Stimulated activated naive CD8-positive, alpha-beta T cell treated with anti-CD3 and anti-CD28 coated beads, Interleukin-15, Interleukin-2, amounts not matched to agents 100 U/mL and 50 U/mL, for 24 hours (primary cell): ENCODE measurements around the gene PTPRN2.

Source experiments
- ATAC-seq: fragments of 150-1000 bp; cut with Tn5 transposase; one replicate; pipeline ENCODE4 v1.10.0; 2021
- DNase-seq: peaks from one replicate; pipeline ENCODE4 v3.0.0; 2021

PTPRN2 gene

DNA sequence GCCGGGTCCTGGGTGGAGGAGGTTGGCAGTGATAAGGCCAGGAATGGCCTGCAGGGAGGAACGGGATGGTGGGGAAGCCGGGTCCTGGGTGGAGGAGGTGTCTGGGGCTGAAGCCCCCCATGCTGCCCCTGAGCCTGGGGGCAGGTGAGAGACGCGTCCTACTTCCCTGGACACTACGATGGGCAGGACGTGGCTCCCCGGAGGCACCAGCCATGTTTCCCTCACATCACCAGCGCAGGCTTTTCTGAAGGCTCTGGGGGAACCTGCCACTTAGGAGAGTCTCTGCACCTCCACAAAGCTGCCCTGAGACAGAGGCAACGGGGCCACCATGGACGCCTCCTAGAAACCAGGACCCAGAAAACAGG, 926.0 kb downstream of the PTPRN2 start:
- no peak for ATAC-seq
- DNase-seq: no peak

DNA sequence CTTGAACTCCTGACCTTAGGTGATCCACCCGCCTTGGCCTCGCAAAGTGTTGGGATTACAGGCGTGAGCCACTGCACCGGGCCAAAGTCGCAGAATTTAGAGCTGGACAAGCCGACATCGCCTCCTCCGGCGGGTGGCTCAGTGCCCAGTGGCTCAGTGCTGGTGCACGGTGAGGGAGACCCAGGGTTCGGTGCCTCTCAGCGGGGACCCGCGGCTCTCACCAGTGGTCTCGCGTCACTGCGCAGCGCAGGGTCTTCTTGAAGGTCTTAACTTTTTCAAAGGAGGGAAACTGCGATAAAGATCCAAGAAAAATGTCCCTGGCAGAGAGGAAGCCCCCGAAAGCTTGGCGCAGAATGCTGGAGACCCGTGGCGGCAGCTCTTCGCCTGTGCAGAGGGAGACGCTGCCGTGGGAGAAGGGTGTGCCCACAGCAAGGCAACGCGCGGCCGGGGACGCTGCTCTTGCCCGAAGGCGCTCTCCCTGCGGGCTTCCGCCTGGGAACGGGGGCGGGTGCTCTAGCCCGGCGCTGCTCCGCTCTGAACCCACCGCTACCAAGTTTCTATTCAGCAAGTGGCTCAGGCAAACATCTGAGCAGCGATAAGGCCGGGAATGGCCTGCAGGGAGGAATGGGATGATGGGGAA, 926.5 kb downstream of the PTPRN2 start:
- no peak for ATAC-seq
- no peak for DNase-seq

DNA sequence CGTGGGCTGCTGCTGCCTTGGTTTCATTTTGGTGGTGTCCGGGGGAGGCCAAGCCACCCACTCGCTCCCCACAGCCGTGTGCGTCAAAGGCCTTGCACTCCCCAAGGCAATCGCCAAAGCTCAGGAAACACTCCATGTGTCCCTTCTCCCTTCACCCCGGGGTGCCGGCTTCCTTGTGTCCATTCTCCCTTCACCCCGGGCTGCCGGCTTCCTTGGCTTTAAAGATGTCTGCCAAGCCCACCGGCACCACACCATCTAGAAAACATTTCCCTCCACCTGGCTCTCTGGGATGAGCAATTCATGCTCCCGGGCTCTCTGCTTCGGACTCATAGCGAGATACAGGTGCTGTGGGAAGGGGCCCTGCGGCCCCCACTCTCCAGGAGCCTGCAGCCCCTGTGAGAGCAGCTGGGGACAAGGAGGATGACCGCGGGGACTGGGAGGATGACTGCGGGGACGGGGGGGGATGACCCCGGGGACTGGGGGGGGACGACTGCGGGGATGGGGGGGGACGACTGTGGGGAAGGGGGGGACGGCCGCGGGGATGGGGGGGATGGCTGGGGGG, 928.7 kb downstream of the PTPRN2 start:
- ATAC-seq: no peak
- DNase-seq: no peak

DNA sequence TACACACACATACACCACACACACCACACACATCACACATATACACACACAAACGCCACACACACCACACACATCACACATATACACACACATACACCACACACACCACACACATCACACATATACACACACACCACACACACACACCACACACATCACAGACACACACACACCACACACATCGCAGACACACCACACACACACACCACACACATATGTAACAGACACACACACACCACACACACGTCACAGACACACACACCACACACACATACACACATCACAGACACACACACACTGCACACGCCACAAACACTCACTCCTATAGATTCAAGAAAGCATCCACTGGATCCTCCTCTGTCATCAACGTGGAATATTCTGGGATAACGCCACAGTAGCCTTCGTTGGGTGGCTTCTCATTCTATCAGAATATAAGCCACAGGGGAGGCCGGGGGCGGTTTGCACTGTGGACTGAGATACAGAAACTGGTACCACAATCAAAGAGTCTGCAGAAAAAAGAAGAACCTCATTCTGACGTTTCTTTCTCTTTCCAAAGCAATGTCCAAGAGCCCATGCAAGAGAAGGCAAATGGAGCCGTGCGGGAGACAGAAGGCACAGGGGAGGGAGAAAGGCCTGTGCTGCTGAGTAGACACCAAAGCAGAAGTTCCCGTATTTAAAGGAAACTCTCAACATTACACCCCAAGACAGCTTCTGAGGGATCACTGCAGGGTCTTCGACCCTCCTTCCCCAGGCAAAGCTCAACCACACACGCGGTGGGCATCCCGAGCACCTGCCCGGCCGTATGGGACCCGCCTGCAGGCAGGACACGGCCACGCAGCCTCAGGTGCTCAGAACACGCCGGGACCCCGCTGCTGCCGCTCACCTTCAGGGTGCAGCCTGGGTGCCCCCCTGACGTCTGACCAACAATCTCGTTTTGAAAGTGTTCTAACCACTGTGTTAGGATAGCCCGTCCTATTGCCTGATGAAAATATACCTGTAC, 929.6 kb downstream of the PTPRN2 start:
- no peak for ATAC-seq
- DNase-seq: no peak

DNA sequence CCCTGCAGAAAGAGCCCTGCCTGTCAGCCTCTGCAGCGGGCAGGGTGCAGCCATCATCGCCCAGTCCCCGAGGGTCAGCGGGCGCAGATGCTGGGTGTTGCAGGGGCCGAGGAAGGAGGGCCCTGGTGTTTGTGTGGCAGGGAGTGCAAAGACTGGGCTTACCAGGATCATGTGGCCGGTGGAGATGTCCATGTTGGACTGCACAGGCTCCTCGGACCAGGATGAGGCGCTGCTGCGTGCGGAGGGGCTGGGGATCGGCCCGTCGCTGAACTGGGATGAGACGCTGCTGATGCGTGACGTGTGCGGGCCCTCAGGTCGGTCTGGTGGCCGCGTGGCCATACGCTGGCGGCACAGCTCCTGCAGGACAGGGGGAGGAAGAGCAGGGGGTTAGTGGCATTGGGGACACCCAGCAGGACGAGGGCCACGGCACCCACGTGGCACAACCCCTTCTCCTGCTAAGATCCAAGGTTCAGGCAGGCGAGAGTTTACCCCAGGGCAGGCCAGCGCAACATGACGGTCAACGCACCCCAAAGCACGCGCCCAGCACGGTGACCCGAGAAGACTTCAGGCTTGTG, 931.3 kb downstream of the PTPRN2 start:
- ATAC-seq: no peak
- DNase-seq: no peak

DNA sequence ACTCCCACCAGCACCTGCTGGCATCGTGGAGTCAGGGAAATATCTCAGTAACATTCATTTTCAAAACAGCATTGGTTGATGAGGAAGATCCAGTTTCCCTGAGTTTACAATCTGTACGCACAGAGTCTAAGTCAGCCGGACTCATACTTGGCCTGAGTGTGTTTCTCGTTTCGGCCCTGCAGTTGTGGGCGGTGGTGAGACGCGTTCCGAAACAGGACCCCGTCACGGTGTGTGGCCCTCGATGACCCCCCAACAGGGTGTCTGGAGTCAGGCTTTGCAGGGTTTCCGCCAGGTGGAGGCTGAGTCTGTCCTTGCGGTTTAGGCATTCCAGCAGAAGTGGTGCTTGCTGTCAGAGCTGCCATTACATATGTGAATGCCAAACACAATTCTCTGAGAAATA, 933.3 kb downstream of the PTPRN2 start:
- ATAC-seq: no peak
- DNase-seq: no peak

DNA sequence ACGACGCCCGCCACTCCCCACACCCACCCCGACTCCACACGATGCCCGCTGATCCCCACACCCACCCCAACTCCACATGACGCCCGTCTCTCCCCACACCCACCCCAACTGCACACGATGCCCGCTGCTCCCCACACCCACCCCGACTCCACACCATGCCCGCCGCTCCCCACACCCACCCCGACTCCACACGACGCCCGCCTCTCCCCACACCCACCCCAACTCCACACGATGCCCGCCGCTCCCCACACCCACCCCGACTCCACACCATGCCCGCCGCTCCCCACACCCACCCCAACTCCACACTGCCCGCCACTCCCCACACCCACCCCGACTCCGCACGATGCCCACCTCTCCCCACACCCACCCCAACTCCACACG, 933.8 kb downstream of the PTPRN2 start:
- DNase-seq (no peak), ATAC-seq (no peak)

DNA sequence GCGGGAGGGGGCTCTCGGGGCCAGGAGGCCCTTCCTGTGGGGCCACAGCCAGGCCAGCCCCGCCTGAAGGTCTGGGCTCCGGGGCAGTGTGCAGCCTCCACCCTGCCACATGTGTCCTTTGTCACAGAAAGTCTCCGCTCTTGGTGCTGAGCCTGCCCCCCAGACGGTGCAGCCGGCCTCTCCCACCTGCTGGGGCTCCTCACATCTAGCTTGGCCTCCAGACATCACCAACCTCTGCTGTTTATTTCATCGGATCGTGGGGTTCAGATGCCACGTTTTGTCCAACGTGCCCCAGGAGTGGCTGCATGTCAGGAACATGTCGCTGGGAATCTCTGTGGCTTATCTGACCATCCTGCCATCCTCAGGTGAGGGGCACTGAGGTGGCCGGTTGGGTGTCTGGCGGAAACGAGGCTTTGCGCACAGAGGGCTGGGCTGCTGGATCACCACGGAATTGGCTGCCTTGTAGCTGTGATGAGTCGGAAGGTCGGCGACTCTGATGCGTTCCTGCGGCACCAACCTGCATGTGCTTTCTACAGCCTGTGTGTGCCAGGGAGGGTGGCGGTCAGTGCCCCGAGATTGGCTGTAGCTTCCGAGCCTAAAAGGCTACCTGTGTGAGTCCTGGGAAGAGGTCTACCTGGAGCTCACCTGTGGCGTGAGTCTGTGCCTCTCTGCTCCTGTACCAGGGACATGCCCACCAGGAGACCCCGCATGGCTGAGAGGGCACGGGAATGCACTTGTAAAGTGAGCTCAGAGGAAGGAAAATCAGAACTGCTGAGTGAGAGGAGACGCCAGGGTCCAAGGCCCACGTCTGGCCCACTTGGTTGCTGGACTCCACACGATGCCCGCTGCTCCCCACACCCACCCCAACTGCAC, 934.4 kb downstream of the PTPRN2 start:
- ATAC-seq: no peak
- no peak for DNase-seq

DNA sequence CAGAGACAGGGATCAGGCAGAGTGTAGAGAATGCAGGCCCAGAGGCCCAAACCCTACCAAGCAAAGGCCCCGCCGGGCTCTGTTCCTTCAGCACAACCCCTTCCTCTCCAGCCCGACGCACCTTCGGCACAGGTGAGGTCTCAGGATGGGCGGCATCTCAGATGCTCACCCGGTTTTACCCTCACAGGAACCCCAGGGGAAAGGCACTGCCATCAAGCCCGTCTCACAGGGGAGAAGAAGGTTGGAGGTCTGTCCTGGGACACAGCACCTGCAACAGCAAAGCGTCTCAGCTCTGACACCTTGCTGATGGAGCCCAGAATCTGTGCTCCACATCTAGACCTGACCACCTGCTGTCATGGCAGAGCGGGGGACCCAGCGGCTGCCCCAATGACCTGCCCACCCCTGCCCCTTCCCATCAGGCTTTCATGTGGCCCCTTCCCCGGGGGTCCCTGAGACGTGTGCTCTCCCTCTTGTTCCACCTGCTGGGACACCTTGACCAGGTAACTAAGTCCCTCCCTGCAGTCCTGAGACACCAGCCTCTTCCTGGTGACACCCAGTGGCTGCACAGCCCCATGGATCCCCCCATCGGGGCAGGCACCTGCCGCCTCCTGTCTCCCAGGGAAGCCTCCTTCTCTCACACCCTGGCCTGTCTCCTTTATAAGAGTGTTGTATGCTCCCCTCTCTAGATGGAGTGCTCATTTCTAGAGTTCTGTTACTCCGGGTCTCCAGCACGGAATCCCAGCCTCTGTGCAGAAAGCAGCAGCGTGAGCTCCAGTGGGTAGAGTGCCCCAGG, 935.3 kb downstream of the PTPRN2 start:
- DNase-seq (no peak), ATAC-seq (no peak)

DNA sequence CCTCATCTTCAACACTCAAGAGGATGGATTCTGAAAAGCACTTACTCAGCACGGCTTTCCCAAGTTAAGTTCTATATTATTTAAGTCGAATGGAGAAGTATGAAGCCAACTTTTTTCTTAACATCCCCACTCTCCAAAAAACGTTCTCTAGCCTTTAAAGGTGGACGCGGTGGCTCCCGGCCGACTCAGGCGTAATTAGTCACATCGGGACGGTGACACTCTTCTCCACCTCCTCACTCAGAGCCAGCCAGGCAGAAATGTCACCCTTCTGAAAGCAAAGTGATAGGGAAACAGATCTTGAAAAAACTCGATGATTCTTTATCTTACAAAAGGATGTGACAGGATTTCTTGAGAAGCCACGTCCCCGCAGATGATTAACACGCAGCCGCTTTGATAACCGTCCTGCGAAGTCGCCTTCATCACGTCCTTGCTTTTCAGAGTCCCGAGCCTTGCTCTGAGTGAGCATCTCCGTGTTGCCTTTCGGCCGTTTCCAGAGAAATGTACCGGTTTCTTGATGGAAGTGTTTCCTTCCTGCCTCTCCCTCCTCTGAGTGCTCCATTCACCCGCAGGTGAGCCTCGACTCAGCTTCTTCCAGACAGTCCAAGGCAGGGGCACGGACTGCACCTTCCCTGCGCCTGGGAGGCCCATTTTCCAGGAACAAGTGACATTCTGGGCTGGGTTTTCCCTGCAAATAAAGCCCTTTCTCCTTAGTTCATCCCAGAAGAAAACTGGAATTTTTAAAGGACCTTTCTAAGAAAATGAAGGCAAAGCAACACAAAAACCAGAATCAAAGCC, 936.1 kb downstream of the PTPRN2 start:
- no peak for DNase-seq
- ATAC-seq: no peak

DNA sequence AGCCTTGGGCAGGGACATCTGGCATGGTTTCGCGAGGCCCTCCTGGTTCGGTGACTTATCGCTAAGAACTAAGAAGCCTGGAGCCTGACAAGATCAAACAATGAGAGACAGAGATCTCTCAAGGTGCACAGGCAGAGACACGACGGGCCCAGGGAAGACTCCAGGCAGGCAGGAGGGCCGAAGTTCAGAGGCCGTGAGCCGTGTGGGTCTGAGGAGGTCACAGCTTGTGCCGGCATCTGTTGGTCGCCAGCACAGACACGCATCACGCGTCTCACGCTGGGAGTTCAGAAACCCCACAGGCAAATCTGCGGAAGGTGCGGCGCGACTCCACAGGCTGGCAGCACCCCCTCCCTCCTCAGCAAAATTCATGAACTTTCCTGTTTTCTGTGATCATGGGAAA, 936.8 kb downstream of the PTPRN2 start:
- ATAC-seq: no peak
- no peak for DNase-seq

DNA sequence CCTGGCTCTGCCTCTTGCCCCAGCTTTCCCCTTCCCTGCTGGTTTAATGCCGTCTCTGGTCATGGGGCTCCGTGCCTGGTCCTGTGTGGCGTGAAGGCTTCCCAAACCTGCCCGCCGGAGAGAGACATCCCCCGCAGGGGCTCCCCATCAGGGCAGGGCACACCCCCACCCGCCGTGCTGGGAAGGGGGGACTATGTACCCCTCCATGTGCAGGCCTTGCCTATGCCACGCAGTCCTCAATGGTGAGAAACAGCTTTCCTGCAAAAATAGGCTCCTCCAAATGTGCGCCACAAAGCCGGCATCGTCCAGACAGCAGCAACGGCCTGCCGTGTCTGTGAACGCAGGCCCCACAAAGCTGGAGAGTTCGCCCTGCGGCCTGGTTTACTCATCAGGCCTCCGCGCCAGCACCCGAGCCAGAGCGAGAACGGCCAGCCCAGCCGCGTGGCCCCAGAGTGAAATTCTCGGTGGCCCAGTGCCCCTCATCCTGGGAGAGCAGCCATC, 937.4 kb downstream of the PTPRN2 start:
- DNase-seq (no peak), ATAC-seq (no peak)

DNA sequence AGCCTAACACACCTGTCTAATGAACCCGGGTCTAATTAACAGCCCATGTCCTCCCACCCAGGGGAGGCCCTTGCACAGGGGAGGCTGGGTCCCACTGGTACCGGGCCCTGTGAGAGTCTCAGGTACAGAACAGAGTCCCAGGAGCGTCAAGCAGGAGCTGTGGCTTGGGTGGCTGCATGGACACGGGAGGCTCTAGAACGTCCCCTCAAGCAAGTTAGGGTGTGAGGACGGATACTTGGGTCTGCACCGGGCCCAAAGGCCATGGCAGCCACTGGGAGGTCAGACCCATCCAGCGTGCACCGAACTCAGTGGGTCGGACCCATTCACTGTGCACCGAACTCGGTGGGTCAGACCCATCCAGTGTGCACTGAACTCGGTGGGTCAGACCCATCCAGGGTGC, 941.1 kb downstream of the PTPRN2 start:
- no peak for DNase-seq
- no peak for ATAC-seq

DNA sequence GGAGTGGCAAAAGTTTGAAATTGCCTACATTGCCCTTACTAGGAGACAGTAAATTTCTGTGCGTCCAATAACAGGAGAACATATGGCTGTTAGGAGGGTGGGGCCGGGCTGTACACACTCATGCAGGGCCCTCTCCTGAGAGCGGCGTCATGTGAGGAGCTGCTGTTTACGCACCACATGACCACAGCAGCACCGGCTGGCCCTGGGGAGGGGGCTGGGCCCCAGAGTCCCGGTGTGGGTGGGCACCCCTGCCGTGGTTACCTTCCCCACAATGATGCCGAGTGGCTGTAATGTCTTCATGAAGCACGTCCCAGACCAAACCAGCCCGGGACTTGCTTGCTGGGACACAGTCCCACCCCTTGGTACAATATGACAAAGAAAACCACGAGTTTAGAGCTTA, 942.1 kb downstream of the PTPRN2 start:
- DNase-seq (no peak), ATAC-seq (no peak)

DNA sequence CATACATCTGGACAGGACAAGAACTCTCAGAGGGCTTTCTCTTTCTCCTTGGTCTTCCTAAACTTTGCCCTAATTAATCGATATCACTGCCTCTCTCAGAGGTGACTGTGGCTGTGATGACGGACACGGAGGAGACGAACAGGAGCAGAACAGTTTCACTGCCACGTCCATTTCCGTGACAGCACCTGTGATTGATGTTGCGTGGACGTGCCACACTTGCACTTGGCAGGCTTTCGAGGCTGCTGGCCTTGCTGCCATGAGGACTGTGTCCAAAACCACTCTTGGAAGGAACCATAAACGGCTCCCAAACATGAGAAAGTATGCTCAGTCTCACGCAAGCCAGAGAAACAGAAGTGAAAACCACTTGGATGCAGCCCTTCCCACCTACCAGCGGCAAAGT, 942.7 kb downstream of the PTPRN2 start:
- DNase-seq (no peak), ATAC-seq (no peak)

DNA sequence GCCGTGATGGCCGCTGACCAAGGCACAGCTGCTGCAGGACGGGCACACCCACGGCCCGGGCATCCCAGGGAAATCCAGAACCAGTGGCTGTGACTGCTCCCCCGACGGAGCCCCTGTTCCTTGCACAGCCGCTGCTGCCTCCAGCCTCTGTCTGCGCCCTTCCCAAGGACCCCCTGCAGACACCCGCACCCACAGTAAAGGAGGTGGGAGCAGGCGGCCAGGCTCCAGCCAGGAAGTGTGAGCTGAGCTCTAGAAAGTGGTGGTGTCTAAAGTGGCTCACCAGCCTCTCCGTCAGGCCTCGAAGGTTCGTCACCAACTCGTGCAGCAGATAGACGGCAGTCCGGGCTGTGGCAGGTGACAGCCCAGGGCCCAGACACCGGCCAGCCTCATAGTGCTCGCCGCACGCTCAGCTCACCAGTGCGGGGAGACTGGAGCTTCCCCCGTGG, 944.1 kb downstream of the PTPRN2 start:
- DNase-seq: no peak
- ATAC-seq: no peak

DNA sequence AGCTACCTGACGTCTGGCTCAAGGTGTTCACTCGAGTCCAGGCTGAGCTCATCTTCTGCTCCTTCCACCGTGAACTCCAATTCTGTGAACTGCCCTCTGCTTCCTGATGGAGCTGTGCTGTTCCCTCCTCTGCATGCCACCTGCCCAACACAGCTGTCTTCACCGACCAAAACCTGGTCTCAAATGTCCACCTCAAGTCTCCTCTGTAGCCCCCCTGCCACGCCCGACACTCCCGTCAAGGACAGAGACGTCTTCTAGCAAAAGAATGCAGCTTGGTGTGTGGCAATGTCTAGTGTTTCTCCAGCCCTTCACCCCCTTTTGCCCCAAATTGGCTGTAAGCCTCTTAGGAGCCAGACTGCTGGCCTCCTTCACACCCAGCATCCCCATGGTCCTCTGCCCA, 945.8 kb downstream of the PTPRN2 start:
- DNase-seq (no peak), ATAC-seq (no peak)

DNA sequence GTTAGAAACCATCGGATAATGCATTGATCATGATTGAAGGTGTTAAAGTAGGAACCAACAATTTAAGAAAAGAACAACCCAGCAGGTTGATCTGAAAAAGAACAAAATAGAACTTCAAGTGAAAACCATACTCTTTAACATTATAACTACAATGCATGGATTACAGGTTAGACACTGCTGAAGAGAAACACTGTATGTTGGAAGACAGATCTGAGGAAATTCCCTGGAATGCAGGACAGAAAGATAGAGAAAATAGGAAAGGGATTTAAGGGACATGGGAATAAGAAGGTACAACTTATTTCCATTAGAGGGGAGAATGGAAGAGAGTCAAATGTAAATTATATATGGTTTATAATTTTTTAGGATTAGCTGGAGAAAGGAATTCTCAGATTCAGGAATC, 947.5 kb downstream of the PTPRN2 start:
- ATAC-seq (no peak), DNase-seq (no peak)

DNA sequence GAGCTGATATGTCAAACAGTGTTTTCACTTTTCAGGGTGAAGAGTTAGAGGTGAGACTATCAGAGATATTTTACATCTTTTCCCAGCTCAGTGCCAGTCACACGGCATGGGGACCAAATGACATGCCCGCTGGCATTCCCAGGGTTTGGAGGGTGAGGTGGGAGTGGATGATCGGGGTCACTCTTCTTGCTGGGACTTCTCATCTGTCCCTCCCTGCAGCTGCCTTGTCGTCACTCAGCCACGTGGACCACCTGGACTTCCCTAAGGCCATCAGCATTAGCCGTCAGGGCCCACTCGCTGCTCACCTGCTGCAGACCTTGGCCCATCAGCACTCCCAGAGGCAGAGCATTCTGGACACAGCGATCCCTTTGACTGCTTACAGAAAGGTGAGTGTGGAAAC, 949.1 kb downstream of the PTPRN2 start:
- DNase-seq (no peak), ATAC-seq (no peak)
